ENCODE data around the gene CLMN.

The CLMN gene

DNA sequence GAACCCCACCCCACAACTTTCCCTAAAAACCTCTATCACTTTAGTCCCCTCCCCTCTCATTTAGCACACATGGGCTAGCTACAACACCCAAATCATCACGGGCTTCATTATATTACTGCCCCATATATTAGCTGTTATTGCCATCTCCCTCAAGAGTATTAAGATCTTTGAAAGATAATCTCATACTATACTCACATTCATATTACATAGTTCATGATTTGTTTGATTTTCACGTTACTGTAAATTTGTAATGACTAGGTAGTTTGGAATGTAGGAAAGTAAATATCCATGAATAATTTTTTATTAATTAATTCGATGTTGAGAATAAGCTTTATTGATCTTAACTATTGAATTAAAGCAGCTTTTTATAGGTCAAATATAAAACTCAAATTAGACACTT, 170.3 kb downstream of the CLMN start:
- no peak for TF ChIP-seq CTCF (IDR thresholded peaks at IDR 0.05; ENCODE audit: low read depth, low read length)
- no peak overlapping the region for H3K4me3 ChIP-seq (ENCODE audit: low read depth, low read length)

- no peak overlapping the region for H3K4me3 ChIP-seq (ENCODE audit: low read depth, low read length)
- no peak for TF ChIP-seq CTCF (IDR thresholded peaks at IDR 0.05; ENCODE audit: low read depth, low read length)
These were observed 172.1 kb downstream of the CLMN start for GRCh38 chr14:95147597-95147996.

- TF ChIP-seq CTCF (IDR thresholded peaks at IDR 0.05; ENCODE audit: low read depth, low read length) = no peak
- H3K4me3 ChIP-seq (ENCODE audit: low read depth, low read length) = no peak overlapping the region
These were observed 173.5 kb downstream of the CLMN start for GRCh38 chr14:95146079-95146771.

- TF ChIP-seq CTCF (IDR thresholded peaks at IDR 0.05; ENCODE audit: low read depth, low read length) = no peak
- no peak overlapping the region for H3K4me3 ChIP-seq (ENCODE audit: low read depth, low read length)
These were observed 174.9 kb downstream of the CLMN start for GRCh38 chr14:95144849-95145248.

DNA sequence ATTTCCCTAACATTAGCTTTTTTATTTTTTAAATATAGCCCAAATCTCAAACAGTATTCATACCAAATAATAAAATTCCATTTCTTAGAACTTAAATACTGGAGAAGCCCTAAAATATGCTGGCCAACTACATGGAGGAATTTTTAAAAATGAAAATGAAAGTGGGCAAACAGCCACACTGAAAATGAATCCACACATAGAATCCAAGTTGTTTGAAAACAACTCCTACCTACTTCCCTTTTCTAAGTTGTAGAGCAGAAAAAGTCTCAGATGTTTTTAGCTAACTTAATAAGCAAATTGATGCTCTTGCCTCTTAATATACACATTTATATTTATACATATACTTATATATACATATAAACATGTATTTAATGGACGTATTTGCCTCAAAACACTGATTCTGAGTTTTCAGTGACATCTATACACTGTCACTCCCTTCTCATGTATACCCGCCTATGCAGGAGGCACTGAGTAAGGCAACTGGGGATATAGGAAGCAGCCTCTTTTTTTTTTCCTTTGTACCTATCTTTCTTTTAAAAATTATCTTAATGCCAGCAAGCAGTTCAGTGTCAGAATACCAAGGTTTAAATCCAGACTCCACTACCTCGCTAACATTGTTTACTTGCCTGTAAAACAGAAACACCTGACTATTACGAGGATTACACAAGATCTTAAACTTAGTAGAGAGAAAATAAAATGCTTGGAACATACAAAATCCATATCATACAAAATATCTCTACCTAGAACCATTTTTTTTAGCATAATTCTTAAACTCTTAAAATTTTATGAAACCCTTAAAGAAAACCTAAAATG, 175.7 kb downstream of the CLMN start:
- H3K4me3 ChIP-seq (ENCODE audit: low read depth, low read length) = no peak overlapping the region; the same call in 1 of the 2 replicates
- no peak for TF ChIP-seq CTCF (IDR thresholded peaks at IDR 0.05; ENCODE audit: low read depth, low read length)

- no peak overlapping the region for H3K4me3 ChIP-seq (ENCODE audit: low read depth, low read length)
- no peak for TF ChIP-seq CTCF (IDR thresholded peaks at IDR 0.05; ENCODE audit: low read depth, low read length)
These were observed 177.5 kb downstream of the CLMN start for GRCh38 chr14:95142208-95142607.

DNA sequence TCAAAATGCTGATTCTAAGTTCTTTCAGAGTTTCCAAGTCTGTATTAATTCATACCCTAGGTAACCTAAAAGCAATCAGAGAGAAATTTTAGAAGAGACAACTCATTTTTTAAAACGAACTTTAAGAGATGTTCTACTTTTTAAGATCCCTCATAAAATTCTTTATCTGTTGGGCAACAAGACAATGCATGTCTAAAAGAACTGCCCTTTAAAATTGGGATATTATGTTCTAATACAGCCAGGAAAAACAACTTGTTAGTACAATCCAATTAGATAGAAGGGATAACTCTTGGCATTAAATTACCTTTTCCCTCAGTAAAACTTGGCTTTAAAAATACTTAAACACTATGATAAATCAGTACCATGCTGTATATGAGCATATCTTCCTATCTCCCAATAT, 178.0 kb downstream of the CLMN start:
- TF ChIP-seq CTCF (IDR thresholded peaks at IDR 0.05; ENCODE audit: low read depth, low read length) = no peak
- no peak overlapping the region for H3K4me3 ChIP-seq (ENCODE audit: low read depth, low read length)

Data from WI38 (cell line).